GM18502 (cell line): Measurements from ENCODE around the gene C19orf44.
"Not testable (repeated sequence)": the region's sequence is repeated elsewhere in the genome, so short reads cannot be mapped to it uniquely, and the experiment has no call there.

Source experiments
- ATAC-seq: cut with Tn5 transposase; IDR thresholded peaks from one replicate; pipeline ENCODE4 v1.9.1; 2021; ENCODE audit warnings: mild to moderate bottlenecking; ENCODE audit not compliant: unreplicated experiment, poor library complexity

C19orf44 gene

GRCh38 chr19:16530540-16531379 lies 34.6 kb downstream of the C19orf44 start:
- ATAC-seq = no peak

DNA sequence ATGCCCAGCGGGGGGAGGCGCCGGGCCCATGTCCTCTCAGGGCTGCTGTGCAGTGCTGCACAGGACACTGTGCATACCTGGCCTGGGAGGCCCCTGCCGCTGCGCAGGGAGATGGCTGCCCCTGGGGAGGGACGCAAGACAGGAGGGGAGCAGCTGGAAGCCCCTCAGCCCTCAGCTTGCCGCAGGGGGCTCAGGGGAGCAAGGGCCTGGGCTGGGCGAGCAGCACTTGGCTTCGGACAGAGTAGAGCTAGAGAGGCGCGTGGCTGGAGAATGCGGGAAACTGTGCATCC lies 35.1 kb downstream of the C19orf44 start:
- no peak for ATAC-seq

DNA sequence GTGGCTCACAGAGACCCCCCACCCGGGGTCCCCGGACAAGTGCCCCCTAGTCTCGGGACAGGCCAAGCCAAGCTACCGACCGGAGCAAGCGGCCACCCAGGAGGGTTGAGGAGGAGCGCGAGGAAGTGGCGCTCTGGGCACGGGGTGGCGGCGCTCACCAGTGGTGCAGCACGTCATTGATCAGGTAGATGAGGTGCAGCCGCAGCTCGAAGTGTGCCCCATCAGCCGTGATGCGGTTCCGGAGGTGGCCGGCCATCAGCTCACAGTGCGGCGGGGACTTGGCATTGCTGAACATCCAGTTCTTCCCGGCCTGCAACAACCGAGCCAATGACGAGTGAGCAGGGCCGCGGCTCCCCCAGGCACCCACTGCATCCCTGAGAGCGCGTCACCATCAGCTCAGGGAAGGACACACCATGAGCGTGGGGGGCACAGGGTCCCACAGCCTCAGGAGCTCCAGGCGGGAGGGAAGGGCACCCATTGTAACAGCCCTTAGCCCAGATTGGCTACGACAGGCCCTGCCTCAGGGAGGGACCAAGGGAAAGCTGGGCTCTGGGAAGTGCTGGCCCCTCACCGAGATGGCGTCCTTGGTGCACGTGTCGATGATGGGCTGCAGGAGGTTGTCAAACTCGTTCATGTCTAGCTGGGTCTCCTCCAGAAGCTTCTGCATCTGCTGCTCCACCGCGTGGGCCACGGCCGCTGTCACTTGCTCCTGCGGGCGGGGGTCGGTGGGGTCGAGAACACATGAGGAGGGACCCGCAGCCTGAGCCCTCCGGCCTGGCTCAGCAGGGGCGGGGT lies 36.4 kb downstream of the C19orf44 start:
- ATAC-seq = no peak

DNA sequence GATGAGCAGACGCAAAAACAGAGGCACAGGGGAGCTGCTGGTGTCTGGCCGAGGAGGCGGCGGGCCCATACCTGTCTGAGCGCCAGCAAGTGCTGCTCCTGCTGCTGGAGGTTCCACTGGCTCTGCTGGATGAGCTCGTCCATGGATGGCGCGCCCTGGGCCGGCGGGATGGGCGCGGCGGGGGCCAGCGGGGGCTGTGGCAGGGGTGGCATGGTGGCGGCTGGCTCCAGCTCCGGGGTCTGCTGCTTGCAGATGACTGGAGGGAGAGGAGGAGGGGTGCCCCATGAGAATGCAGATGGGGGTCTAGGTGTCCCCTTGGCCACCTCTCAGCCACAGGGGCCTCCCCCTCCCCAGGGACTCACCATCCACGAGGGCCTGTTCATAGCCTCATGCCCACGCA lies 39.2 kb downstream of the C19orf44 start:
- ATAC-seq = no peak

DNA sequence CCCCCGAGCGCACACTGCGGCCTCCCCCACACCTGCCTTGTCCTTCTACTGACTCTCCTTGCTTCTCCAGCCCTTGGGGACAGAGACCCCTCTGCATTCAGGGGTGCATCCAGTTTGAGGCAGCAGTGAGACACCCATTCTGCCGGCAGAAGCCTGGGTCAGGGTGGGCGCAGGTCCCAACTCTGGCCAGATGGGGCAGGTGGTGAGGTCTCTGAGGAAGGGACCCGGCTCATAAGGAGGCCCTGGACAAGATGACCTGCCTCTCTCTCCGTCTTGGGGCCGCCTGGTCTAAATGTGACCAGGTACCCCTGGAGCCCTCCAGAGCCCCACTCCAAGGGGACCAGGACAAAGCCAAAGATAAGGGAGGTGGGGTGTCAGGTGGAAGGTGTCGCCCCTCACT lies 39.9 kb downstream of the C19orf44 start:
- no peak for ATAC-seq

DNA sequence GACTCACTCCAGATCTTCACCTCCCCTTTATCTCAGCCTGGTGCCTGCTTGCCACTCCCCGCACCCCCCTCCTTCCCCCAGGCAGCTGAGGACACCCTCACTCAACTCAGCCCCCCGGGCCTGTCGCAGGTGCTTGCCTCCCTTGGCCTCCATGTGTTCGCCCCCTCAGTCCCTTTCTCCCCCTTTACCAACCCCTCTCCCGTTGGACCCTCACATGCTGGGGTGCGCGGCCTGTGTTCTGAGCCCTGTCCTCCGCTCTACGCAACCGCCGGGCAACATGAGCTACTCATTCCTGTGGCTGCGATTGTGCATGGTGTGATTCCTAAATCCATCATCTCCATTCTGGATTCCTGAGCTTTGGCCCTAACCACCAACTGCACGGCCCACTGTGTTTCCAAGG lies 40.9 kb downstream of the C19orf44 start:
- no peak for ATAC-seq

DNA sequence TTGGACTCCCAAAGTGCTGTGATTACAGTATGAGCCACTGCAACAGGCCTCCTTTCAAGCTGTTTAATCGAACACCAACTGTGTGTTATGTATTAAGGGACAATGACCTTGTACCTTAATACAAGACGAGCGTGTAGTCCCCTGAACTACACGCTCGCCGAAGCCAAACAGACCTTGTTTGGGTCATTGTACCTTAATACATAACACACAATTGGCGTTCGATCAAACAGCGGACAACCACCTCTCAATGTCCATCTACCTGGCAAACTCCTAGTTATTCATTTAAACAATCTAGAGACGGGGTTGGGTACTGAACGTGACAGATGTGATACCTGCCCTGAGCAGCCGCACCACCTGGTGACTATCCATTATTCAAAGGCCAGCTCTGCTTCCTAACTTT lies 44.8 kb downstream of the C19orf44 start:
- no peak for ATAC-seq

DNA sequence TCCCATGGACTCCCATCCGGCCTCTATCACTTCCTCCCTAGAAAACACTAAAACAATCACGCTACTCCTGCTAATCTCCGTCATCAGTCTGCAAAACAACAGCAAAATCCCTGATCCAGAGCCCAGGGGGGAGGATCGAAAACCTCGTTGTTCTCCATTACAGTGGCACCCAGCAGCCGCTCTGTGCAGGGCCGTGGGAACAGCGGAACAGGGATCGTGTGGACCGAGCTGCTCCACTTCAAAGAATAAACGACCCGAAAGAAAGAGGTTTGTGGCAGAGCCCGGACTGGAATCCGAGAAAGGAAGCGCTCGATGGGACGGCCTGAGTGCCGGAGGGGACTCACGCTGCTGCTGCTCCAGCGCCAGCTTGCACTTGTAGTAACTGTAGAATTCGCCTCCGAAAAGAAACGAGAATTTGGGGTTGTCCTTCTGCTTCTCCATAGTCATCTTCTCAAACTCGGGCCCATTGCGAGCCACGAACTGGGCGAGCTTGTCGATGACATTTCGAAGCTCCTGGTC lies 45.4 kb downstream of the C19orf44 start:
- ATAC-seq = peak; percentile 8

DNA sequence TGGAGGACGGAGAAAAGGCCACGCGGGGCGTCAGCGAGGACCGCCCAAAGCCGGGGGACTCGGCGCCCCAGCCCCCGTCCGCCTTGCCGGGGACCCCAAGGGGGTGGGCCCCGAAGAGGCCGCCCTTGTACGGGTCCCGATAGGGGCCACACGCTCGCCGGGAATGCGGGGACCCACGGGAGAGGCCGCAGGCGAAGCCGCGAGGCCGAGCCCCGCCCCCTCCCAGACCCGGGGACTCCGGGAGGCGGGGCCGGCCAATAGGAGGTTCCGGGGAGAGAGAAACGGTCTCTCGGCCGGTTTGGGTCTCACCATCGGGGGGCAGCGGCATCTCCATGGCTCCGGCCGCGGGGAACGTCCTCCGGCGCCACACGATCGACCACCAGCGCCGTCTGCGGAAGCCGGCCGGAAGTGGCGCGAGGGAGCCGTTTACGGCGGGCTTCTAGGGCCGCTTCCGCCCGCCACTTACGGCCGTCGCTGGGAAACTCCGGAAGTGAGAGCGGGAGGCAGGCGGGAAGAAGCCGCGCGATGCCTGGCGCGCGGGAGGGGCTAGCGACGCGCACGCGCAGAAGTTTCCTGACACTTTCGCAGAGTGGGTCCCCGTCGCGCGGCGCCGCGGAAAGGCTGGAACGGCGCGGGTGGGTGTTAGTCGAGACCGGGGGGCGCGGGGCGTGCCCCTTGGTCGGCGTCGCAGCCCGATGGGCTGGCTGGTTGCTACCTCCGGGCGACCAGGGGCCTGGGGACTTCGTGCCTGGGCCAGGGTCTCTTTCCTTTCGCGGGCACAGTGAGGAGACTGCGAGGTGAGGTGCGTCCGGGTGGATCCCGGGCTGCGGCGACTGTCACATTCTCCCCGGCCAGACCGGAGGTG lies 46.1 kb downstream of the C19orf44 start, which contains the start of gene CHERP:
CHERP (minus strand) TSS at position 393 of the 865 bp plus-strand sequence; CDS start at position 334, 59 bp downstream.
- peak; percentile 80 for ATAC-seq

GRCh38 chr19:16542910-16543472 lies 46.8 kb downstream of the C19orf44 start:
- peak; percentile 15 for ATAC-seq

- ATAC-seq = not testable (repeated sequence)
These were observed 47.5 kb downstream of the C19orf44 start for GRCh38 chr19:16543734-16544133.

DNA sequence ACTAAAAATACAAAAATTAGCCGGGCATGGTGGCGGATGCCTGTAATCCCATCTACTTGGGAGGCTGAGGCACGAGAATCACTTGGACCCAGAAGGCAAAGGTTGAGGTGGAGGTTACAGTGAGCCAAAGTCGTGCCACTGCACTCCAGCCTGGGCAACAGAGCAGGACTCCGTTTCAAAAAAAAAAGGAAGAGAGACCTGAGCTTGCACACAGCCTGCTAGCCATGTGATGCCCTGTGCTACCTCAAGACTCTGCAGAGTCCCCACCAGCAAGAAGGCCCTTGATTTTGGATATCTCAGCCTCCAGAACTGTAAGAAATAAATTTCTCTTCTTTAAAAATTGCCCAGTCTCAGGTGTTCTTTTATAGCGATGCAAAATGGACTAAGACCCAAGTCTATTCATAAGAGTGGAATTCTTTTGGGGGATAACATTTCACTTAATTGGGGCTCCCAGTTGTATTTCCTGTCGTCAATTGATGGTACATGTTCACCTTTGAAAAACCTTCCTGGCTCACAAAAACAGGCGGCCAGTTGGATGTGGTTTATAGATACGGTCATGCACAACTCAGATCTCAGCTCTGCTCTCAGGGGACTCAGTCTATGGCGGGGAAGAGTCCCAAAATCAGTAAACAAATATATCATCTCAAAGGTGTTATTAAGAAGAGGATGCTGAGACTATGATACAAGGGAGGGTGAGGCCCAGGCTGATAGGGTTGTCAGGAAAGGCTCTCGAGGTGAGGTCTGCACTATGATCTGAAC lies 48.5 kb downstream of the C19orf44 start:
- no peak for ATAC-seq

DNA sequence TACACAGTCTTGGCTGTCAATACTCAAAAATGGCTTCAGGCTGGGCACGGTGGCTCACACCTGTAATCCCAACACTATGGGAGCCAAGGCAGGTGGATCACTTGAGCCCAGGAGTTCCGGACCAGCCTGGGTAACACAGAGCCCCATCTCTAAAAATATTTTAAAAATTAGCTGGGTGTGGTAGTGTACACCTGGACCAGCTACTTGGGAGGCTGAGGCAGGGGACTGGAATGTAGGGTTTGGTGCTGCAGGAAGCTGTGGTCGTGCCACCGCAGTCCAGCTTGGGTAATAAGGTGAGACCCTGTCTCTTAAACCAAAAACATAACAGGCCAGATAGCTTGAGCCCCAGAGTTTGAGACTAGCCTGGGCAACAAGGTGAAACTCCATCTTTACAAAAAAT lies 52.8 kb downstream of the C19orf44 start:
- no peak for ATAC-seq

DNA sequence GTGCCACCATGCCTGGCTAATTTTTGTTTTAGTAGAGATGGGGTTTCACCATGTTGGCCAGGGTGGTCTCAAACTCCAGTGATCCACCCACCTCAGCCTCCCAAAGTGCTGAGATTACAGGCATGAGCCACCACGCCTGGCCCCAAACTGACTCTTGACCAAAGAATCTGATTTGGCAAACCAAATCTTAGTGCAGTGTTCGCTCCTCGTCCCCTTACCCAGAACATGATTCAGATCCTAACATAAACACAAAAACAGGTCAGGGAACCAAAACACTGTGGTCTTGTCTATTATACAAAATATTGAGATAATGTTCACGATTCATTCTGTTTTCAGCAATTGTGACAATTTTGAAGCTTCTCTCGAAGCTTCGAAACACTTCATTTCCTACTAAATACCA lies 55.7 kb downstream of the C19orf44 start:
- ATAC-seq = not testable (repeated sequence)

DNA sequence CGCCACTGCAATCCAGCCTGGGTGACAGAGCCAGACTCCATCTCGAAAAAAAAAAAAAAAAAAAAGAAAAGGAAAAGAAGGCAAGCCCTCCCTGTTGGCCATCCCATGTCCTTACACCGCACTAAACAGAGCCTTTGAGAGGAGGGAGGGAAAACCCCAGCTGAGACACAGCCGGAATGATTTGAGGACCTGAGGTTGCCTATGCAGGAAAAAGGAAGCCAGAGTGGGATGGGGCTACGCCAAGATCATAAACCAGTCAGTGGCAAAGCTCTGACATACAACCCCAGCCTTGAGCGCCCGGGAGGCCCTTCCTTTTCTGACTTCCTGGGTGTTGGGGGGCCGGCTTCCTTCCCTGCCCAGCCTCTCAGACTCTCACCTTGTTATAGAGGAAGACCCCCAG lies 58.6 kb downstream of the C19orf44 start:
- no peak for ATAC-seq

GRCh38 chr19:16559780-16560276 lies 63.6 kb downstream of the C19orf44 start:
- ATAC-seq = no peak

DNA sequence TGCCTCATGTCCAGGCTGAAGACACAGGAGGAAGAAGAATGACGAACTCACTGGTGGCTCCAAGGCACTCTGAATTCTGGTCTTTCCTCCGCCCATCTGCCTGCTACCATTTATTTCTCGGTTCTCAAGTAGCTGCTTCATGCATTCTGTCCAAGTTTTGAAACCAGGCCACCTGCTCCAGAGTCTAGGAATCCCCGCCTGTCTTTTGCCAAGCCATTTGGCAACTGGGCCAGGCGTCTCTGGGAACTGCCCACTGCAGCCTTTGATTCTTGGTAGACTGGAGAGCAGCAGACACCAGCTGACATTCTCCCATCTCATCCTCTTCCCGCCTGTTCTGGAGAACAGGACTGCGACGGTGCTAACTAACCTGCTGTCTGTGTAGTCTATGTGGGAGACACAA lies 65.2 kb downstream of the C19orf44 start:
- no peak for ATAC-seq

- ATAC-seq = no peak
These were observed 66.4 kb downstream of the C19orf44 start for GRCh38 chr19:16562608-16563025.

- no peak for ATAC-seq
These were observed 68.6 kb downstream of the C19orf44 start for GRCh38 chr19:16564842-16565241.
